Measurements from ENCODE around the gene MAPK14.

DNA sequence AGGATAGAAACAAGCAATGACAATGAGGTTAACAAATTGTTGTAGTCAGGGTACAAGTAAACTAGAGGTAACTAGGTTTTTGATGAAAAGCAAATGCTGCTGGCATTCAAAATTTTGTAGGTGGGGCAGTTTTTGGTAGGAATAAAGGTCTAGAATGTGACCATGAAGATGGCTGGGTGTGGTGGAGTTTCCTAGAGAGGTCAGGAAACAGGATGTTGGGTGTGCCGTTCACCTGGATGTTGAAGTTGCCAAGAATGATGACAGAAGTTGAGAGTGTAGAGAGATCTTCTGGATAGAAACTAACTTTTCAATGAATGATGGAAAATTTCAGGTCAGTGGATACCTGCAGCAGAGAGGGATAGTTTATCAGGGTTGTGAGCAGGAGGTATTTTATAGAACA lies 22.7 kb downstream of the MAPK14 start:
- TF ChIP-seq RNF2 (IDR thresholded peaks at IDR 0.05) (no peak), CTBP1 (IDR thresholded peaks at IDR 0.05; ENCODE audit: borderline replicate concordance) (no peak), RBFOX2 (IDR thresholded peaks at IDR 0.05; ENCODE audit: low read depth, low read length) (no peak), KDM4B (IDR thresholded peaks at IDR 0.05; ENCODE audit: borderline replicate concordance in 2 of 2, low read depth in 1 of 2) (no peak), SMARCA4 (IDR thresholded peaks at IDR 0.05) (no peak), FOXJ3 (CRISPR knock-in tag; IDR thresholded peaks at IDR 0.05) (no peak), FOXM1 (IDR thresholded peaks at IDR 0.05; ENCODE audit: low read depth) (no peak), FOXM1 (CRISPR knock-in tag; IDR thresholded peaks at IDR 0.05; ENCODE audit: low read depth) (no peak), SNRNP70 (optimal IDR thresholded peaks at IDR 0.05; ENCODE audit: low read depth, low read length) (no peak), GABPA (tag; conservative IDR thresholded peaks at IDR 0.05; ENCODE audit: low read depth) (no peak), KDM5B (IDR thresholded peaks at IDR 0.05; ENCODE audit: insufficient replicate concordance, low read depth, low read length) (no peak), KAT7 (CRISPR knock-in tag; IDR thresholded peaks at IDR 0.05; ENCODE audit: borderline replicate concordance) (no peak)
- TF ChIP-seq, protein P1, sequence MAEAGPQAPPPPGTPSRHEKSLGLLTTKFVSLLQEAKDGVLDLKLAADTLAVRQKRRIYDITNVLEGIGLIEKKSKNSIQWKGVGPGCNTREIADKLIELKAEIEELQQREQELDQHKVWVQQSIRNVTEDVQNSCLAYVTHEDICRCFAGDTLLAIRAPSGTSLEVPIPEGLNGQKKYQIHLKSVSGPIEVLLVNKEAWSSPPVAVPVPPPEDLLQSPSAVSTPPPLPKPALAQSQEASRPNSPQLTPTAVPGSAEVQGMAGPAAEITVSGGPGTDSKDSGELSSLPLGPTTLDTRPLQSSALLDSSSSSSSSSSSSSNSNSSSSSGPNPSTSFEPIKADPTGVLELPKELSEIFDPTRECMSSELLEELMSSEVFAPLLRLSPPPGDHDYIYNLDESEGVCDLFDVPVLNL (CRISPR knock-in tag; IDR thresholded peaks at IDR 0.05; ENCODE audit: low read depth): no peak
